Left forelimb (tissue), 1 donor: ENCODE results near the gene NRXN3.

Experiments used
- DNase-seq: peaks from one replicate; pipeline ENCODE4 v3.0.0-alpha.2; 2018; ENCODE audit warnings: low spot score

NRXN3 gene

DNA sequence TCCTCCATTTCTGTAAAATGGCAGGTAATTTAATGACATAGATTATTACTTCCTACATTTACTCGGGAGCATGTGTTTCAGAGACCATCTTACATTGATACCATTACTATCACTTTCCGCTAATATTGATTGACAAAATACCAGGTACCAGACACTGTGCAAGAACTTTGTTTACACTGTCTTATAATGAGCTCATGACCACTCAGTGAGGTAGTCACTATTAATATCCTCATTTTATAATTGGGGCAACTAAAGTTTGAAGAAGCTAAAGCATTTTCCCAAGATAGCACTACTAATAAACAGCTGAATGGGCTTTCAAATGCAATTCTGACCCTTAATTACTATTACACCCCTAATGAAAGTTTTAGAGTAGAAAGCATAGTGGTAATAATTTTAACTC is 1306.4 kb downstream of the NRXN3 start:
- no peak for DNase-seq

DNA sequence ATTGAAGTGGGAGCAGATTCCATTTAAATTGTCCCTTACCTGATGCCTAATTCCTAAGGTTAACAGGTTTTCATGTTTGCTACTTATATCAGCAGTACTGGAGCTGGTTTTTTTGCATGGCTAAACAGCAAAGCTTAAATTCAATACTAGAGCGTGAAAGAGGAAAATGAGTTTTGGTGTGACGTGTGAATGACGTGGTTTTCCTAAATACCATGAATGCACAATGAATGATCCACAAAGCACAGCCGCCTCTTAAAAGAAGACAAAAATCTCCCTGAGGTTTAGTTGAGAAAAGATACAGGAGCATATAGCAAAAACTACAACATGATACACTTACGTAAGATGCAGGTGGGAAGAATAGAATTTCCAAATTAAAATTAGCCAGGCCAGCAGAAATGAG is 1310.0 kb downstream of the NRXN3 start:
- no peak for DNase-seq

DNA sequence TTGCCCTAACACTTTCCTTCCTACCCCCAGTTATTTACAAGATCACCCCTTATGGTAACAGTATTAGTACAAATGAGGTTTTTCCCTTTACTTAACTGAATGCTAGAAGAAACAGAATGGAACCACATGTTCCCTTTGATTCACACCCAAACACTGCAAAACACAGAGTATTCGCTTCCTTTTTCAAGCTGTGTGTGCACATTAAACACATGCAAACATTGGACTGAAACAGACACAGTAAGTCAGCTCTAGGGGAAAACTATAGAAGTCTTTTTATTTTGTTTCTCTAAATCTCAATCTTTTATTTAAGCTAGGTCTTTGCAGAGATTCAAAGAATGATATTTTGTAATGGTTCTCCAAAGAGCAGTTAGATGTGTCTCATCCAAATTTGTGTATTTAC is 1312.7 kb downstream of the NRXN3 start:
- no peak for DNase-seq

DNA sequence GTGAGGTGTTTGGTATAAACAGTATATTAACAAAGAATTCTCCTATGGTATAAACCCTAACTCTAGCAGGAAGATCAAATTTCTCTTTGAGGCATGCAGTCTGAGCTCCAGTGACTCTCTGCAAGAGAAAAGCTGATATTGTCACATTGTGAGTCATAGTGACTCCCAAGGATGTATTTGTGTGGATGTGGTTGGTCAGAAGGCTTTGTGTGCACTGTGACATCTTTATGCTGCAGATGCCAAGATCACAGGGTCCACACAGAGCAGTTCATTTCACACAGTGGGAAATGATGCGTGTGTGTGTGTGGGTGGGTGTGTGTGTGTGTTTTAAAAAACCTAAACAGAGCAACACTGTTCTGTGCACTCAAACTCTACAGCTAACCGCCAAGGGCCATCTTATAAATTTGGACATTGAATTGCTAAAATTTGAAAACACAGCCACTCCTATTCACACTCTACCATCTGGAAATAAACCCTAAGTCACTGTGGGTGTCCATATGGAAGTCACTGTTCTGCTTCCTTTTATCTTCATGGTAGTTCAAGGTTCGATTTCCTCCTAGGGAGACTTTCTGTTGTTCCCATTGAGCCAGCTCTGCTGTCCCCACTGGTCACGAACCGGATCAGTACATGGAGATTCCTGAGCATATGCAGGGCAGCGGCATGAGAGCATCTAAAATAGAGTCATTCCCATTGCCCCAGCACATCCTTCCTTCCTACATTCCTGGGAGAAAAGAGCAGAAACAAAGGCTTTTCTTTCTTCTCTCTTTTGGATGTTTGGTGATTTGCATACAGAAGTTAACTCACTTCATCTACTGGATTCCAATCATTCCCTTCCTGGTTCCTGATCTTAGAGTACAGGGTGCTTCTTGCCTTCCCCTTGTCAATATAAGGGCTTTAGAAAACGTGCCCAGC is 1313.6 kb downstream of the NRXN3 start:
- DNase-seq = no peak

DNA sequence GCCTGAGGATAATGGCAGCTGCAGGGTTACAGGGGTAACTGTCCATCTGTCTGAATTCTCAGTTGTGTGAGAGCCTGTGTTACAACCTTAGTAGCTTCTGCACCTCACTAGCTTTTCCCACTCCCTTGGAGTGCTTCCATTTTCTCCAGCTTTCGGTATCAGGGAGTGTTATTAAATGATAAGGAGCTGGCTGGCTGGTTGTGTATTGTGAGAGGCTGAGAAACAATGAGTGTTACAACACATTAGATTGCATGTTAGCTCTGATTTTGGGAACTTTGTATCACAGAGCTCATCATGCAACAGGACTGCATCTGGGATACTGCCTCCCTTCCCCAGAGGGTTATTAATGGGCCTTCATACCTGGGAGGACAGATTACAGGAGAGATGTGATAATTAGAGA is 1317.5 kb downstream of the NRXN3 start:
- no peak for DNase-seq

DNA sequence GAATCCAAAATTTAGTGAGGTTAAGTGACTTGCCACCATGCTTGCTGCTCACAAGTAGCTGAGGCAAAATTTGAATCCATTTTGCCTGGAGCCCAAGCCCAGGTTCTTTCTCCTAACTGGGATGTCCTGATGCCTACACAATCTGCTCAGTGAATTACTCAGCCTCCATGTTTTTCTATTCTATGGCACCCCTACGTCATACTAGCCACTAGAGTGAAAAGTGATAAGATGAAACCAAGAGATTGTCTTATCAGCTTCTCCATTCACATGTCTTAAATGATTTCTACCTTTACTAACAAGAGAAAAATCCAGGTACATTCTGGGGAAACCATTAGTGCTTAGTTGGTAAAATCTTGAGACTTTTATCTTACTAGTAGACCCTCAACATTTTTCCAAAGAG is 1321.0 kb downstream of the NRXN3 start:
- DNase-seq = no peak

DNA sequence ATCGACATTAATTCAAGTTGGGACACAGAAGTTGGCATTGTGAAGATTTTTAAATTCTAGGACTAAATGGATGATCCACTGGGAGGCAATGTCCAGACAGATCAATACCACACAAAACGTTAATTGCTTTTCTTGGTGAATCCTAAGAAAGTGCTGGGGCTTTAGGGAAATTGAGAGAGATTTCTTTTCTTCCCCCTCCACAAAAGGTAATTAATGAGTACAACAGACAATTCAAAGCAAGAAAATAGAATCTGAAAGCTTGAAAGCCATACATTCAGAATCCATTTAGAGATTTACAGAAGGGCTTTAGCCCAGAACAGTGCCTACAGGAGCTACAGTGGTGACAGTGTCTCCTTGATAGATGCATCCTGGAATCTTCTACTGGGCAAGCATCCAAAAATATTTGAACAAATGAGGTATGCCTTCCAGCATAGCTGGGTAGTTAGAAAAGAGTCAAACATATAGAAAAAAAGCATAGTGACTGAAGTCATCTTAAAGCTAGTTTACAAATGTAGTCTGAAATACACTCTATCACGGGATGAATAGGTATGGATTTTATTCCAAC is 1323.0 kb downstream of the NRXN3 start:
- DNase-seq = no peak

DNA sequence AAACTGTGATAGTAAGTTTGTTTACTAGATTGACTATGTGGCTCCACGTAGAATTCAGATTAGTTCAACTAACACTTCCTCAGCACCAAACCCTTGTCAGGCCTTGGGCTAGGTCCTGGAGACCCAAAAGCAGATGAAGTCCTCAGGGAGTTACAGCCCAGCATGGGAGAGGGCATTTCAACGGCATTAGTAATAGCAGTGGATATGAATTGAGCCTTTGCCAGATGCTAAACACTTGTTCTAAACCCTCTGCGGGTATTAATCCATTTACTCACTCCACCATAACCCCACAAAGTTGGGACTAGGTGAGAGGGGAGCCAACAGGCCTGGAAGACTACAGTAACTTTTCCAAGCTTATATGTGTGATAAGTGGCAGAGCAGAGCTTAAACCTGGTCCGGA is 1326.5 kb downstream of the NRXN3 start:
- no peak for DNase-seq

DNA sequence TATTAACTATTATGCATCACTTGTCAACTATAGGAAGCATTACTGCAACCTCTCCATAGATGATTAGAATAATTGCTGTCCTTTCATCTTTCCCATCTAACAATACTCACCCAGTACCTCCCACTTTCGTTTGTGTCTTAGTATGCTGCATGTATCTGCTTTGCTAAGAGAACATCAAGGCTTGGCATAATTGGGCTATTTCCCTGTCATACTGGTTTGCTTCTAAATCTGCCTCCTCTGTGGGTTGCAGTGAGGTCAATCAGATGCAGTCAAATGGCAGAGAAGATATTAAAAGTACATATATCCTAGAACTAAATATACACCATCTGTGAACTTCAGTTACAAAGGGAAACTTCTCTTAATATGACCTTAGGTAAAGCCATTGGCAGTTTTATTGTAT is 1330.3 kb downstream of the NRXN3 start:
- DNase-seq = no peak

DNA sequence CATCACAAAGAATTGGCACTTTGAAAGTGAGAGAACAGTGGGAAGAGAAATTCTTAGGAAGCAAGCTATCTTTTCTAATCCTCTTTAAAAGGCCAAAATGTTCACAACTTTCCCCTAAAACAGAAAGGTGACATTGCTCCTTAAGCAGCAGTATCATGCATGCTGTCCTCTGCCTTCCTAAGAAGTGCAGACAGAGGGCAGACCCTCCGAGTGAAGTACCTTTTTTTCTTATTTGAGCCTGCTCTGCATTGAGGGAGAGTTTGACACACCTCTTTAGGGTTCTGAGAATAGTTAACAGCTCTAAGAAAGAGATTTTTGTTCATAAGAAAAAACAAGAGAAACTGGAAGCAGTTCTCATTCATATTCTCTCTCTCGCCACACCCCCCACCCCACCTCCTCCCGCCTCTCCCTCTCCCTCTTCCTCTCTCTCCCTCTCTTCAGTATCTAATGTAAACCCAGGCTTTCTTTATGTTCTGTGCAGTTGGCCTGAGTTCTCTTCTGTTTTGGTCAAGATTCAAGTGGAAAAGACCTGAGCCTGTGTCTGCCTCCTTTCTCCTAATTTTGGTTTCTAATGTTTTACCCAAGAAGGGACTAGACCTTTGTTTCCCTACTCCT is 1332.1 kb downstream of the NRXN3 start:
- no peak for DNase-seq

DNA sequence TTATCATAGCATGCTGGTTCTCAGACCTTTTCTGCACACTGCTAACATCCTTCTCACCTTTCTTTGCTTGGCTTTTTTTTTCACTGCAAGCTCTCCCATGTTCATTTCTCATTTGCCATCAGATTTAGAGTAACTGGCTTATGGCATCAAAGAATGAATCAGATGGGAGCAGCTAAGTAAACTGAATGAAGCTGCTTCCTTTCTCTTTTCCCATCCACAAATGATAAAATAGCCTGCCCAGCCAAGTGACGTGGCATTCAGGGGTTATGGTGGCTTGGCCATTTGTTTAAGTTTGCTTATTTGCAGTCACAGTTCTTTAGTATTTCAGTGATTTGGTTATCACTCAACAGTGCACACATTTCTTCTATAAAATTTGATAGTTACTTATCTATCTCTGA is 1332.6 kb downstream of the NRXN3 start:
- DNase-seq = no peak

DNA sequence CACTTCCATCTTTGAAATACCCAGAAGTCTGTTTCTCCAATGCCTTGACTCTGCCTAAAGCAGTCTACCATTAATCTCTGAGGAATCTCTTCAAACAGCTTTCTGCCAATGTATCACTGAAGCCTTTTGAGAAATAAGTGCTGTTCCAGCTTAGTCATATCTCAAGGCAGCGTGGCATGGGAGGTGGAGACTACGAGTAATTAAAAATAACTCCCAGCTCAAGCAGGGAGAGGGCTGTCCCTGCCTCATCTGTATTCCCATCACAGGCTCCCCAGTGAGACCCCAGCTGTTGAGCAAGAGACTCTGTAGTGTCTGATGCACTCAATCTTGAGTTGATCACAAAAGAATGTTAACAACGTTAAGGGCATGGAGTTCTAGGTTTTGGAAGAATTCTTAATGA is 1340.5 kb downstream of the NRXN3 start:
- DNase-seq = no peak

DNA sequence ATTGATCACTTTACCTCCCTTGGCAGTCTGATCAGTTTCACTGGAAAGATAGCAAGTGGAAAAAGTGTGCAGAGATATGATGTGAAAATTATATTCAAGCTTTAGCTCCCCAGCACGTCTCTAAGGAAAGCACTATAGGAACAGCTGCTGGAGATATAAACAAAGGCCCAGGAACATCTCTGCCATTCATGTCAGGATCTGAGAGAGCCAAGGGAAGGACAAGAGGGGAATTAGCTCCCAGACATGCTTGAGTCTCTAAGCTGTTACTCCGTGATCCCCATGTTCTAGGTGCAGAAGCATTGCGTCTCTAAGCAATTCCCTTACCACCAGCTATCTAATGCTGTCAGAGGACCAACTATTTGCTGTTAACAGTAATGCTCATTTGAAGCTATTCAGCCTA is 1341.0 kb downstream of the NRXN3 start:
- DNase-seq = no peak

DNA sequence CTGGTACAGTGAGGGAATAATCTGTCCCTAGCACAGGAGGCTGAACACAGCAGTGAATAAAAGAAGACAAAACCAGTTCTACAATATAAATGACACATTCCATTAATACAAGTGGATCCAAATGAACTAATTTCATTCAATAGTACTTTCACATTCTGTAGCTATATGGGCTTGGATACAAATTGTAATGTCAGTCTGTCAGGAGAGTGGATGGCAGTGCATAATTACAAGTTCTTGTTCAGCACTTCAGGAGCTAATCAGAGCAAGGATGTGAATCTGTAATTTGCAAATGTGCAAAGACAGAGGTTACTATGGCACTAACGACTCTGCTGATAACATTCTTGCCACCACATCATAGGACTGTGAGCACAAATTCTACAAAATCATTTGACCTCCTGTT is 1343.3 kb downstream of the NRXN3 start:
- DNase-seq = no peak

DNA sequence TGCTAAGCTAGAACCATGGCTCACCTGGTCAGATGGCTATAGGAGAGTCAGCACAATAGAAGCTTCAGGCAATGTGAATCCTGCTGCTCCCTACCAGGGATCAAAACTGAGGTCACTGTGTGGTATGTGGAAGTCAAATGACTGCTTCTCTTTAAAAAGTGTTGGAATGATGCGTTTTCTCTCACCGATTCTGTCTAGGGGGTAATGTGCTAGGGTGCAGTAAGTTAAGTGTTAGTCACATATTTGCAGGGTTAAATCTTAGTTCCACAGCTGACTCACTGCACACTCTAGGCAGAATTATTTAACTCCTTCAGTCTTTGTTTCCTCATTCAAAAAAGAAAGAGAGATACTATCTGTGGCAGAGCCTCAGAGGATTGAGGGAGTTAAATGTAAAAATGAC is 1344.5 kb downstream of the NRXN3 start:
- DNase-seq = no peak

DNA sequence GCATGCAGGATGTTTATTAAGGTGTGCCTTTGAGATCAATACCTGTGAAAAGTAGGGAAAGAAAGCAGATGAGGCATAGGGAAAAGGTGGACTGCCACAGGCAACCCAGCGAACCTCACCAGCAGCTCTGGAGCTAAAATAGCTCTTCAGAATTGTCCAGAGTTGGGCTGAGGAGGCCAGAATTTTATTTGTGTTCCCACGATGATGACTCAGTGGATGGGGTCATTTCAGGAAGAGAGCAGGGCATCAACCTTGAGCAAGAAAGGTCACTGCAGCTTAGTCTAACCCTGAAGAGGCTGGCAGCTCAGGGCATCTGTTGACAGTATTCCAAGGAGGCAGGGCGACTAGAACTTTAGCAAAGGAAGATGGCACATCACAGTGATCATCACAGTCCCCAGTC is 1345.0 kb downstream of the NRXN3 start:
- DNase-seq = no peak

DNA sequence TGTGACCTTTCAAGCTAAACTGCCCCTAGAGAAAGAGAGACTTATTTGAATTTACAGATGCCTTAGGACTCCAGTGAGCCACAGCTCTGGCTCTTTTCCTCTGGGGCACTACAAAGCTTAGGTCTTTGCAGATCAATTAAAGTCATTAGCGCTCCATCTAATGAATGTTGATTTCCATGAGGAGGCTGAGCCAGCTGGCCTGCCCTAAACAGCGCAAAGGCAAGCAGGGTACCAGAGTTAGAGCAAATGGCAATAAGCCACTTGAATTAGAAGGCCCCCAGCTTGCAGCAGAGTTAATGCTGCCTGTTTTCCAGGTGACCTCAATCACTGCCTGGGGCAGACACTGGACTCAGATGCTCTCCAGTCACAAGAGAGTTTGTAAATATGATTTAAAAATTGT is 1345.8 kb downstream of the NRXN3 start:
- DNase-seq = no peak

DNA sequence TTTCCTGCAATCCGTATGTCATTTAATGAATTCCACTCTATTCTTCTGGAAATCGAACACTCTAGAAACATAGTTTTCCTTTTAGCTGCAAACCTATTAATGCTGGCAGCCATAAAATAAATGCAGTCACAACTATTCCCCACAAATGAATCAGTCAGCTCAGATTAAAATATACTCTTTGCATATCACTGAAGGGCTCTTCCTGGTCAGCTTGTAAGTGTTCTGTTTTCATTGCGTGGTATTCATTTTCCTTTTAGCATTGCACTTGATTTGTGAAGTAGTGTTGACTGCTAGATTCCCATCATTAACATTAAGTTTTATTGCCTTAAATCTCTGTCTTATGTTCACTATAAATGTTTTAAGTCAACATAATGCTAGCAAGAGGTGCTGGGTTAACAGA is 1355.2 kb downstream of the NRXN3 start:
- DNase-seq = no peak

DNA sequence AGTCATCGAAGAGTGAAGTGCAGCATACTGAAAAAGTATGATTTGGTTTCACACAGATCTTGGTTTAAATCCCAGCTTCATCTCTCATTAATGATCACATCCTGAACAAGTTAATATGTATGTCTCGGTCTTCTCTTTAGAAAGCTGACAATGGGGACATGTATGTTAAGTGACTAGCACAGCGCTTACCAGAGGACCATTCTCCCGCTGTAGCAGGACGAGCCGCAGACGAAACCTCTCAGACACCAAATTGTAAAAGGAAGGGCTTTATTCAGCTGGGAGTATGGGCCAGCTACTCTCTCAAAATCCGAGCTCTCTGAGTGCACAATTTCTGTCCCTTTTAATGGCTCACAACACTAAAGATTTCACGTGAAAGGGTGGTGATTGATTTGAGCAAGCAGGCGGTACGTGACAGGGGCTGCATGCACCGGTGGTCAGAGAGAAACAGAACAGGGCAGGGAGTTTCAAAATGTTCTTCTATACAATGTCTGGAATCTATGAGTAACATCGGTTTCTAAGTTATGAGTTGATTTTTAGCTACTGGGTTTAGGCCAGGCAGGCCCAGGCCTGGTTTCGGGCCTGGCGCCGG is 1358.7 kb downstream of the NRXN3 start:
- no peak for DNase-seq

DNA sequence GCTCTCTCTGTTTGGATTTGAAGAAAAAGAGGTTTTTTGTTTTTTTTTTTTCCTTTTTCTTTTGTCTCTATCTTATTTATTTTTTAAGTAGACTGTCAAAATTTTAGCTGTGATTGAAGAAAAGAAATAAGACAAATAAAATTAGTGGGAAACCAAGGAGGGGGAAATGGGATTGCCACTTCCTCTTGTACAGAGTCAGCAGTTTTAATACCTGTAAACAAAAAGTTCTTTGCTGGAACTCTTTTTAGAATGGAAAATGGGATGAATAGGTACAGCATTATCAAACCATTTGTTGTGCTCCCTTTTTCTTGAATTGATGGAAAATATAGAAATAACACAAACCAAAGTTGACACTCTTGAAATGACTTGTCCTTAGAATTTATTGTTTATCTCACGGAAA is 1360.4 kb downstream of the NRXN3 start:
- no peak for DNase-seq

DNA sequence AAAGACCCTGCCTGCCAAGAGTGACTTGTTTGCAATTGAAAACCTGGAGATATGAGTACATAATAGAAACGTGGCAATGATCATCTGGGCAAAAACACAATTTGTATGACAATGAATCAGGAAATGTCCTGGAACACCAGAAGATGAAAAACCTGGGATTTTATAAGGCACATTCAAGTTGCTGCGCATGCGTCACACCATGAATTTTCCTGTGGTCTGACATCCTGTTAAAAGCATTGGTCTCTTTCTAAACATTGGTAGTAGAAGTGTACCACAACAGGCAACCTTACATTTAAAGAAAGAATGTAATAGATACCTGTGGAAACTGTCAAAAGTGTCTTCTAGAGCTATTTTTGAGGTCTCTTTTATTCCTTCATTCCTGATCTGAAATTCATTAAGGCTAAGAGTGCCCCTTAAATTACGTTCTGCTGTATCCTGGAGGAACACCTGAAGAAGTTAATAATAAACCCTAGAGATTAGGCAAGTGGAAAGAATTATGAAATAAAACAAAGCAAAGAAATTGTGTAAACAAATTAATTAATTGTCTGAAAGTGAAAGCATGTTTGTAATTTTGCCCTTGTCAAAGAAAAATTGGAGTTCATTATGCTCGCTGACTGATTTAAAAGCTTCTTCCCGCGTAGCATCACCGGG is 1364.7 kb downstream of the NRXN3 start:
- no peak for DNase-seq

DNA sequence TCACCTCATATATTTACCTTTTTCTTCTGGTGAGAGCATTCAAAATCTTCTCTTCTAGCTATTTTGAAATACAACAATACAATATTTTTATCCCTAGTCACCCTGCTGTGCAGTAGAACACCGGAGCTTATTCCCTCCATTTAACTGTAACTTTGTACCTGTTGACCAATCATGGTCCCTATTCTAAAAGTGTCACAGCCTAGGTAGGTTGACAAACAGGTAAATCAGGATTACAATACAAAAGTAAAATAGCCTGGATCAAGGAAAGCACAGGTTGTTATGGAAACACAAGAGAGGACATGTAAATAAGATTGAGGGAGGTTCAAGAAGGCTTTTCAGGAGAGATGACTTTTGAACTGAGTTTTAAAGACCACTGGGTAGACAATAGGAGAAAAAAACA is 1370.2 kb downstream of the NRXN3 start:
- DNase-seq = no peak

DNA sequence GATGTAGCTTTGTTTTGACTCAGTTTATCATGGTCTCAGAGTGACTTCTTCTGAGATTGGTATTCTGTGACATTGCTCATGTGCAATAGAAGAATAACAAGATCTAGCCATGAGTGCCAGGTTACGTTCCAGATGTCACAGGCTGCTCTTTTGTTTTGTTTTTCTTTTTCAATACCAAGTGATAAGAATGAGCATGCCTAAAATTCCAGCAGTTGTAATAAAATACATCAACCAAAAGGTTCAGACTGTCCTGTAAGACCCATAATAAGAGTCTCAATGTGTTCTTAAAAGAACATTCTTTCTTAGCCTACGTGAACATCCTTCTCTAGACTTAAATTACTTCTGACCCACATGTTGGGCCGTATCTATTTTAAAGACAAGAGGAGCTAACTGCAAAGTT is 1371.9 kb downstream of the NRXN3 start:
- DNase-seq = no peak
